ENCODE data around the gene RIC3. TPM values are rescaled to one million over a fixed set of nuclear protein-coding genes. Genes with fewer than 3 reads are reported as not detected.
A peak's percentile ranks its signal among the peaks of the same experiment; 100 is the strongest.

Gene RIC3
- polyA plus RNA-seq, 3 donors = 10.9 to 19.1 (median 17.3) TPM

- no peak for DNase-seq
These were observed 78.9 kb downstream of the RIC3 start for GRCh38 chr11:8089791-8090510.

DNA sequence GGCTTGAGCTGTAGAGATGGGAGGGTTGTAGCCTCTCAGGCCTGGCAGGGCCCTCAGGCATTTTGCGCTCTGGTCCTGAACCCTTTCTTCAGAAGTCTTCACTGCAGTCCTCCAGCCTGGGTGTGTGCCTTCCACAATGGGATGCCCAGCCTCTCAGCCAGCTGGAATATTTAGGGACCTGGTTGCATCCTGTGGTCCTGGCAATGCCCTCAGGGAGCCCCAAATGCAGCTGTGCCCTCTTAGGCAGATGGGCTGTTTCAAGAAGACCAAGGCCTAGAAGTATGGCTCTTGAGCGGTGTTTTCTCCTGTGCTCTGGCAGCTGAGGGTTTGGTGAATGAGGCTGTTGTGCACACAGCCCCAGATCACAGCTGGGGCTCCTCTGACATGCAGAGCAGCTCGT is 81.1 kb downstream of the RIC3 start:
- no peak for DNase-seq

GRCh38 chr11:8087185-8087584 is 81.6 kb downstream of the RIC3 start:
- DNase-seq = no peak

DNA sequence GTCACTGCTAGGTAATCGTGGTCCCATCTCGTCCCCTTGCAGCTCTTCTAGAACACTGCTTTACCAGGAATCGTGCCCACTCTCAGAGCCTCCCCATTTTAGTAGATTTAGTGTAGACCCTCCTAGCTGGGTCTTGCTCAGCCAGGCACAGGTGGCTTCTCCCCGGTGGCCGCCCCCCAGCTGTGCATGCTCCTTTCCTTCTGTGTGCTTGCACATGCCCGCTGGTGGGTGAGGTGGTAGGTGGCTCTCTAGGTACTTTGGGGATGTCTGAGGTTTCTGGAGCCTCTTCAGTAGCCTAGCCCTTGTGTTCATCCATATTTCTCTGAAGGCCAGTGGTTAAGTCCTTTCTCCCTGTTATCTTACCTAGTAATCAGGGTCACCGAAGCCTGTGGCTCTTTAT is 82.3 kb downstream of the RIC3 start:
- DNase-seq = no peak

DNA sequence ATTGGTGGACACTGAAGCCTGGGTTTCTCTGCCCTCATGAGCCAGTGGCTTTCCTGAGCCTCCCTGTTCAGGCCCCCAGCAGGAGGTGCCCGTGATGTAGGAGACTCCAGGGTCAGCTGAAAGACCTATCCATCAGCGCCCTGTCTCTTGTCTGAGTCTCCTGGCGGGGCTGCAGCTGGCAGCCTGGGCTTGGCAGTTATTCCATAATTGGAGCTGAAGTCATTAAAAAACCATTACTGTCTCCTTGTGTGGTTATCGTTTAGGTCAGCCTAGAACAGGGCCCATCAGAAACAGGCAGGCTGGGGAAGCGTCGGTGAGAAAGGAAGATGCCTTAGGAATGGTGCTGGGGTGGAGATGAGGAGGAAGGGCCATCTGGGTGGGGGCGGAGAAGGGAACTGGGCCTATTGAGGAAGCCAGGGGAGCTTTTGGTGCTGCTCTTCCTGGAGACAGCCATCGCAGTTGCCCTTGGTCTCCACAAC is 82.8 kb downstream of the RIC3 start:
- DNase-seq = no peak

GRCh38 chr11:8085011-8085645 is 83.7 kb downstream of the RIC3 start:
- DNase-seq = no peak

- DNase-seq = no peak
These were observed 84.5 kb downstream of the RIC3 start for GRCh38 chr11:8084352-8084751.

- peak; percentile 34 for DNase-seq
These were observed 84.9 kb downstream of the RIC3 start for GRCh38 chr11:8083871-8084281.

- no peak for DNase-seq
These were observed 85.8 kb downstream of the RIC3 start for GRCh38 chr11:8083088-8083395.

DNA sequence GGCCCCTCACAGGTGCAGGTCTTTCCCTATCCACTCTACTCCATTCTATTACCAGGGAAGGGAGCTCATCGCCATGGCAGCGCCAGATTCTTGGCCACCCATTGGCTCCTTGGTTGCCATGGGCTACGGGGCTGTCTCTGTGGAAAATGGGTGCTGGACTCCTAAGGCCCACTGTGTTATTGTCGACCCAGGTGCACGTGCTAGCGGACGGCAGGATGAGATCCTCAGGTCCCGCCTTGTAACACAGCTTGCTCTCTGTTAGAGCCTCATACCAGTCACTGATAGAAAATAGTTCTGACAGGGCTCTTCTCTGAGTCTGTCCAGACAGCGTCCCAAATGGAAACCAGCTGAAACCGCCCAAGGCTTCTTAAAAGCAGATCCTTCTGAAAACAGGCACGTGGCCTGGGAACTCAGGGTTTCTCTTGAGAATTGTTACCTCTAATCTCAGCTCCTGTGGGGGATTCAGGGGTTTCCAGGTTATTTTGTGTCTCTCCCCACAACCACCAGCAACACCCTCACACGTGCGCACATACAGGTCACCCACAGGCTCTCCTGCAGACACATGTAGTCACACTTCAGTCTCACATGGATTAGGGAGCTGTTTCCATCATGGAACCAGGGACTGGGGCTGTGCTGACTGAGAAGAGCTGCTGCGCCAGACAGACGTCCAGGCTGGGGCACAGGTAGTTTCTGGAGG is 86.3 kb downstream of the RIC3 start:
- DNase-seq = no peak

DNA sequence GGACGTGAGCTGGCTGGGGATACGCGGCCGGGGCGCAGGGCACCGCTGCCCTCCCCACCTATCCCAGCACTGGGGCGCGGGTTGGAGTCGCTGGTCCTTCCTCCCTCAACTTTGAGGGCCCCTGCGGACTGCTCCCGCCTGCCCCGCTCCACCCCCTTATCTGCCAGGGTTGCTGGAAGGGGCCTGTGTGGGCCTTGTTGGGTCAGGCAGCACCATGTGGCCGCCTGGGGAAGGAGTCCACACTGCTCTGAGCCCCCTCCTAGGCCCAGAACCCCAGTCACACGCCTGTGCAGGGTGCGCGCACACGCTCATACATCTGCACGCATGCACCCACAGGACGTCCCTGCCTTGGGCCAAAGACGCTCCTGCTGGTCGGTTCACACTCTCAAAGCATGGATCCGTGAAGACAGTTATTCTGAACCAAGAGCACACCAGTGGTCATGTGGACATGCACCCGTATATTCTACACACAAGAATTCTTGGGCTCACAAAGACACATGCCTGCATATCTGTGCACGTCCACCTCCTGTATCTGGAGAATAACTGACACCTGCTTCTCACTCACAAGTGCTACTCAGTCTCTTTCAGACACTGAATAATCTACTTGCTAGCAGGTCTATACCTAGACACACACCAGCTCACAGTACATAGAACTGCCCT is 87.1 kb downstream of the RIC3 start:
- no peak for DNase-seq

GRCh38 chr11:8080674-8081590 is 87.9 kb downstream of the RIC3 start, which contains the start of gene TUB:
Gene TUB, plus strand, starts transcription at chr11:8081211. Its CDS starts 300 bp downstream, at chr11:8081511.
- DNase-seq = peak; percentile 36

DNA sequence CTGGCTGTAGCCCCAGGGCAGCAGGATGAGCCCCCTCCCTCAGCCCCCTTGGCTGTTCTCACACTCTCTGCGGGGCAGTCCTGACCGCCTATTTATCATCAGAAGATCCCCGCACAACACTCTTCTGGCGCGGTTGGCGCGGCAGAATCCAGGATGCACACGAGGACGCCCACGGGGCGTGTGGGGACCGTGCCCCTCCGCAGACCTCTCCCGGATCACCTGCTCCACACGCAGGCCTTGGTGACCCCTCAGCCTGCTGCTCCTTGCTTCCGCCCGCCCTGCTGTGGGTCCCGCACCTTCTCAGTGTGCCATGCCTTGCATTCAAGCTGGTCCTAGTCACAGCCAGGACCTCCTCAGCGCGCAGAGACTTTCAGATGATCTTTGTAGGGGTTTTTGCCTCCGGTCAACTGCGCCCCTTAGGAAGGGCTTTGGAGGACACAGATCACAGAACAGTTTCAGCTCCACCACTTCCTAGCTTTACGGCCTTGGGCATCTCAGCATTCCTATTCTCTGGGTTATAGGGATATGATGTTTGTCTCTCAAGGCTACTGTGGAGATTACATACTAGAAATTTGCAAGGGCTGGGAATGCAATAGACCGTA is 88.7 kb downstream of the RIC3 start:
- no peak for DNase-seq

- no peak for DNase-seq
These were observed 89.6 kb downstream of the RIC3 start for GRCh38 chr11:8079111-8079675.

- DNase-seq = no peak
These were observed 93.6 kb downstream of the RIC3 start for GRCh38 chr11:8075119-8075726.

DNA sequence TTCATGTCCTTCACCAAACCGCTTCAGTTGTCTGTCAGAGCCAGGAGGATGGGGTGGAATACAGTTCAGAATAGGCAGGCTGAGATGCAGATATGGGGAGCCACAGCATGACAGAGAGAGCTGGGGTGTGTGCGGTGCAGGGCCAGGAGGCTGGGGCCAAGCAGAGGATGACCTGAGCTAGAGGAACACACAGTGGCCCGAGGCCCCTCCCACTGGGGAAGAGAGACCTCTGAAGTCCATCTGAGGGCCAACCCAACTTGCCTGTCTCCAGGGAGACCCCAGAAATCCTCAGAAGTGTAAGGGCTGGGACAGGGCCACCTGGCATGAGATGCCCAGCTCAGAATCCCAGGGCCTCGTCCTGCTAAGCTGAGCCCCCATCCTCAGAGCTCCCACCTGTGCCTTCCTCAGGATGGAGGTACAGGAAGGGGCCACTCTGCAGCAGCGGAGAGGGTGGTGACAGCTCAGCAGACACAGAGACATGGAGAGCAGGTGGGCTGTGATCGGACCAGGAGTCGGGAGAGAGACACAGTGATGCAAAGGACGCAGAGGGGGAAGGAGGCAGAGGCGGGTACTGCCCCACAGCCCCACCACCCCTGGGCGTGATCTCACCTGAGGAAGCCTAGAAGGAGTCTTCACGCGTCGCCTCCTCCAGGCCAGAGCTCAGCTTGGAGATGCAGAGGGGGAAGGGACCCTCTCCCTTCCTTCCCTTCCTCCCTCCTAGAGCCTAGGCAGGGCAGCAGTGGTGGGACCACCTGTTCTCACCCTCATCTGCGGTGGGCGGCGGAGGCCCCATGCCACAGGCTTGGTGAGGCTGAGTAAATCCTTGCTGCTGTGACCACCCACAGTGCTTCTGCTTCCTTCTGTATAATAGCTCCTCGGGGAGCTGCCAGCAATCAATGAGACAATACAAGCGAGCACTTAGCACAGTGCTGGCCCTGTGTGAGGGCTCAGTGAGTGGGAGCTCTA is 96.9 kb downstream of the RIC3 start:
- DNase-seq = no peak

DNA sequence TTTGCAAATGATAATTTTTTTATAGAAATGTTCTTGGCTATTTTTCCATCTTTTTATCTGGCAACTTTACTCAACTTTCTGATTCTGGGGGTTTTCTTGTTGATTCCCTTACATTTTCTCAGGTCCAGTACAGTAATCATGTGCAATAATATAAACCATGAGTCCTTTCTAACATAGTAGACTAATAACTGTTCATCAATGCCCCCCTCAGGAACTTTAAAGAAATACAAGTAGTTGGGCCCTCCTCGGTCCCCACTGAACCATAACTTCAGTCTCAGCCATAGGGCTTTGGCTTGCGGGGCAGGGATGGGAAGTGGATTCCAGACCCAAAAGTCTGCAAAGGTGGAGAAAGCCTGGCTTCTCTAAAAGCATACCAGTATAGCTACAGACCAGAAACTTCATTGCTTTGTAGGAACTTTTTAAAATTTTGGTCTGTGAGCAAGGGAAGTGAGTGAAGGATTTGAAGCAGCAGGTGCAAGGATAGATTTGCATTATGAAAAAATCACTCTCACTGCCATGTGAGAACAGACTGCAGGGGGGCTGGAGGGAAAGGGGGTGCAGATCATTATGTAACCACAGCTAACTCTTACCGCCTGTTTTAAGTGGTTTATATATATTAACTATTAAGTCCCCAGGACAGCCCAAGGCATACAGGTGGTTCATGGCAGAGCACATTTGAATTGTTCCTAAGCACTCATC is 98.3 kb downstream of the RIC3 start:
- peak; percentile 28 for DNase-seq

- DNase-seq = no peak
These were observed 99.1 kb downstream of the RIC3 start for GRCh38 chr11:8069771-8070170.

All from renal pelvis (tissue), 4 donors.